SK-N-SH (cell line): ENCODE data around the gene DUS2. TPM values are rescaled to one million over a fixed set of nuclear protein-coding genes. Genes with fewer than 3 reads are reported as not detected.

Source experiments
- polyA plus RNA-seq, 3 experiments: library from polyadenylated mRNA; depleted of rRNA; stranded (reverse); fragments of >200 nt; gene quantifications; 2 replicates each; pipeline ENCODE4 v1.2.3, GENCODE V29; 2012
- small RNA-seq, 7 experiments: library from RNA; depleted of rRNA; stranded (forward); fragments of <200 nt; gene quantifications; one replicate each; pipeline ENCODE3, GENCODE V24; 2012

DUS2 gene
- polyA plus RNA-seq, 1 of the 3 experiments (the other 2 are of a cell fraction), result 16.1 TPM

Small RNA genes within 50 kb of the gene (small RNA-seq; reads per million reads assigned to genes)
- gene RF00019 (0 reads per million in 7 experiments), gene RNU6-359P (0 to 0.21 (median 0) reads per million in 7 experiments)

Other genes with a start within 250 kb of the DUS2 start
- 11.9 and 12.1 TPM in 2 replicates for gene RANBP10, start 216.7 kb upstream of the DUS2 start, polyA plus RNA-seq (2012; rRNA removed)
- 4.4 and 6.8 TPM in 2 replicates for gene TSNAXIP1, start 216.4 kb upstream of the DUS2 start, polyA plus RNA-seq (2012; rRNA removed)
- gene THAP11, start 181.0 kb upstream of the DUS2 start, polyA plus RNA-seq (2012; rRNA removed), result 32.3 and 34.8 TPM in 2 replicates
- 287 and 449 TPM in 2 replicates for gene NUTF2, start 176.4 kb upstream of the DUS2 start, polyA plus RNA-seq (2012; rRNA removed)
- 48.6 and 57.6 TPM in 2 replicates for gene CENPT, start 175.6 kb upstream of the DUS2 start, polyA plus RNA-seq (2012; rRNA removed)
- 38.0 and 45.1 TPM in 2 replicates for gene EDC4, start 150.2 kb upstream of the DUS2 start, polyA plus RNA-seq (2012; rRNA removed)
- gene NRN1L, start 138.4 kb upstream of the DUS2 start, polyA plus RNA-seq (2012; rRNA removed), result 0.41 and 0.45 TPM in 2 replicates
- 30.1 and 31.4 TPM in 2 replicates for gene PSKH1, start 130.0 kb upstream of the DUS2 start, polyA plus RNA-seq (2012; rRNA removed)
- 1.3 and 1.9 TPM in 2 replicates for gene CTRL, start 91.4 kb upstream of the DUS2 start, polyA plus RNA-seq (2012; rRNA removed)
- gene PSMB10, start 86.4 kb upstream of the DUS2 start, polyA plus RNA-seq (2012; rRNA removed), result 52.7 and 57.8 TPM in 2 replicates
- gene LCAT, start 79.2 kb upstream of the DUS2 start, polyA plus RNA-seq (2012; rRNA removed), result 11.1 and 14.4 TPM in 2 replicates
- gene SLC12A4, start 54.6 kb upstream of the DUS2 start, polyA plus RNA-seq (2012; rRNA removed), result 54.3 and 75.8 TPM in 2 replicates
- gene DPEP3, start 42.8 kb upstream of the DUS2 start, polyA plus RNA-seq (2012; rRNA removed), result not detected in 2 replicates
- not detected in 2 replicates for gene DPEP2, start 23.8 kb upstream of the DUS2 start, polyA plus RNA-seq (2012; rRNA removed)
- gene DPEP2NB, start 7.4 kb upstream of the DUS2 start, polyA plus RNA-seq (2012; rRNA removed), result not detected in 2 replicates
- gene DDX28, start 52 bp upstream of the DUS2 start, polyA plus RNA-seq (2012; rRNA removed), result 10.8 and 12.0 TPM in 2 replicates
- 5.7 and 7.8 TPM in 2 replicates for gene NFATC3, start 62.1 kb downstream of the DUS2 start, polyA plus RNA-seq (2012; rRNA removed)
- 0.07 and 0.39 TPM in 2 replicates for gene ESRP2, start 212.8 kb downstream of the DUS2 start, polyA plus RNA-seq (2012; rRNA removed)
- 22.0 and 23.9 TPM in 2 replicates for gene PLA2G15, start 222.1 kb downstream of the DUS2 start, polyA plus RNA-seq (2012; rRNA removed)
- gene SLC7A6, start 241.2 kb downstream of the DUS2 start, polyA plus RNA-seq (2012; rRNA removed), result 19.0 and 37.3 TPM in 2 replicates